Vagina (tissue), 2 donors: Measurements from ENCODE around the gene CLCF1. TPM values are rescaled to one million over a fixed set of nuclear protein-coding genes. Genes with fewer than 3 reads are reported as not detected.

Experiments used
- DNase-seq, 2 donors: peaks; one replicate each; pipeline ENCODE4 v3.0.0-alpha.2; 2017; ENCODE audit errors: extremely low spot score in 2 of 2
- H3K27ac ChIP-seq: fragments of 200-600 bp; sonication (generic); one replicate; pipeline ENCODE4 v1.5.1; 2019
- H3K27me3 ChIP-seq: fragments of 200-600 bp; sonication (generic); one replicate; pipeline ENCODE4 v1.5.1; 2019
- H3K36me3 ChIP-seq, 2 donors: fragments of 200-600 bp; sonication (generic); one replicate each; pipeline ENCODE4 v1.5.1; 2017 to 2019
- H3K4me1 ChIP-seq: fragments of 200-600 bp; sonication (generic); one replicate; pipeline ENCODE4 v1.5.1; 2019
- H3K4me3 ChIP-seq, 2 donors: fragments of 200-600 bp; sonication (generic); 1 replicate in 1 of 2; 2 replicates in 1 of 2; pipeline ENCODE4 v1.5.1; 2016 to 2019
- H3K9me3 ChIP-seq: fragments of 200-600 bp; sonication (generic); one replicate; pipeline ENCODE4 v1.5.1; 2019
- CTCF ChIP-seq, 3 experiments: fragments of 450-650 bp in 2 of 3; fragments of 200-600 bp in 1 of 3; sonication (generic) in 1 of 3; IDR thresholded peaks; one replicate each; pipeline ENCODE4 v1.5.1; 2017 to 2019; ENCODE audit warnings: antibody characterized with exemption in 3 of 3, mild to moderate bottlenecking in 2 of 3, moderate library complexity in 2 of 3
- POLR2A ChIP-seq, 2 donors: fragments of 450-650 bp; IDR thresholded peaks; one replicate each; pipeline ENCODE4 v1.6.1; 2017; ENCODE audit warnings: antibody characterized with exemption in 2 of 2, mild to moderate bottlenecking in 2 of 2, moderate library complexity in 2 of 2
- POLR2AphosphoS5 ChIP-seq, 2 donors: sonication (generic); formaldehyde crosslinking; IDR thresholded peaks; one replicate each; pipeline ENCODE4 v1.9.0; 2017; ENCODE audit warnings: antibody characterized with exemption in 2 of 2, mild to moderate bottlenecking in 2 of 2, low read depth in 1 of 2; ENCODE audit not compliant: insufficient read depth in 1 of 2
- intact Hi-C: fragments of 100-400 bp; cut with DNase I; formaldehyde crosslinking; loops from one replicate; pipeline ENCODE4 v1.15.1; 2023
- total RNA-seq: library from RNA; depleted of rRNA; stranded (reverse); fragments of >200 nt; gene quantifications from one replicate; pipeline ENCODE4 v1.2.3, GENCODE V29; 2016

Gene CLCF1
- total RNA-seq, 1 donor from 2014 or later = 20.6 TPM

- DNase-seq = no peak
- H3K4me3 ChIP-seq = no peak overlapping the region
- H3K9me3 ChIP-seq = no peaks in the 10 kb centered on the region
- H3K27ac ChIP-seq = peak overlapping the region; percentile 98
- no peaks in the 10 kb centered on the region for H3K36me3 ChIP-seq
- intact Hi-C loops = no loop called here
- TF ChIP-seq POLR2A (IDR thresholded peaks at IDR 0.05) (no peak), POLR2AphosphoS5 (IDR thresholded peaks at IDR 0.05; ENCODE audit: insufficient read depth in 1 of 2, low read depth in 1 of 2) (no peak), CTCF (IDR thresholded peaks at IDR 0.05) (no peak)
- H3K27me3 ChIP-seq = no peaks in the 10 kb centered on the region
- H3K4me1 ChIP-seq = peaks cover 61% of the 10 kb centered on the region
Observed at GRCh38 chr11:67376063-67376820, 2.8 kb upstream of the CLCF1 start.

DNA sequence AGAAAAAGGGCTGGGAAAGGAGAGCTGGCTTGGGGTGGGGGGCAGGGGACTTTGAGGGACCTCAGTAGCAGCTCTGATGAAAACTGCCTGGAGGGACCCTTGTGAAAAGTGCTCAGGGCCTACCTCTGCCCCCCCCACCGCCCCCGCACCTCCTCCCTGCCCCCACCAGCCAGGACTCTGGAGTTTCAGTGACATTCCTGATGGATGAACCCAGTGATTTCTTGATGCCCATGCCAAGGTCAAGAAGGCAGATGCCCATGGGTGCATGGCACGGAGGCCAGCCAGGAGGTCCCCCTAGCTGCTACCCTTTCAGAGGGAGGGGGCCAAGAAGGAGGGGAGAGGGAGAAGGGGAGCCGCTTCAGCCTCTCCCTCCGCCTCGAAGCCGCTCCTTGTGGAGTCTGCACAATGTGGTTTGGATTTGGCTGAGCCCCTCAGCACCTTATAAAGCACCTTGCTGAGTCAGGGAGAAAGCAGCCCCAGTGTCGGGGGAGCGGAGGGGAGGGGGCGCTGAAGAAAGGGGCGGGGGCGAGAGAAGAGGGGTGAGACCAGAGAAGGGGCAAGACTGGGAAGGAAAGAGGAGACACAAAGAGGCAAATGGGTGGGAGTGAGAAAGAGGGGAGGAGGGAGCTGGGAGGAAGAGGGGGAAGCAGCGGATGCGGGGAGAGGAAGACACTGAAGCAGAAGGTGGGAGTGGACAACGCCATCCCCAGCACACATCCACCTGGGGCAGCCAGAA lies 2.1 kb upstream of the CLCF1 start:
- no peak for TF ChIP-seq POLR2A (IDR thresholded peaks at IDR 0.05)
- TF ChIP-seq POLR2AphosphoS5 (IDR thresholded peaks at IDR 0.05; ENCODE audit: insufficient read depth in 1 of 2, low read depth in 1 of 2) = no peak
- TF ChIP-seq CTCF (IDR thresholded peaks at IDR 0.05) = no peak
- Histone ChIP-seq H3K36me3 (no peaks in the 10 kb centered on the region), H3K27ac (peak overlapping the region; percentile 98), H3K9me3 (no peaks in the 10 kb centered on the region), H3K4me3 (no peak overlapping the region), H3K27me3 (no peaks in the 10 kb centered on the region), H3K4me1 (peaks cover 64% of the 10 kb centered on the region)
- no peak for DNase-seq
- intact Hi-C loops = no loop called here

GRCh38 chr11:67374571-67375281 lies 1.3 kb upstream of the CLCF1 start:
- no peak for DNase-seq
- Histone ChIP-seq H3K4me1 (peaks cover 67% of the 10 kb centered on the region), H3K36me3 (no peaks in the 10 kb centered on the region), H3K9me3 (no peaks in the 10 kb centered on the region), H3K4me3 (peak overlapping the region; percentile 63 to 81), H3K27ac (peak overlapping the region; percentile 98), H3K27me3 (no peaks in the 10 kb centered on the region)
- TF ChIP-seq POLR2AphosphoS5 (IDR thresholded peaks at IDR 0.05; ENCODE audit: insufficient read depth in 1 of 2, low read depth in 1 of 2) = no peak
- TF ChIP-seq POLR2A (IDR thresholded peaks at IDR 0.05) = no peak
- no peak for TF ChIP-seq CTCF (IDR thresholded peaks at IDR 0.05)
- intact Hi-C loops = no loop called here

DNA sequence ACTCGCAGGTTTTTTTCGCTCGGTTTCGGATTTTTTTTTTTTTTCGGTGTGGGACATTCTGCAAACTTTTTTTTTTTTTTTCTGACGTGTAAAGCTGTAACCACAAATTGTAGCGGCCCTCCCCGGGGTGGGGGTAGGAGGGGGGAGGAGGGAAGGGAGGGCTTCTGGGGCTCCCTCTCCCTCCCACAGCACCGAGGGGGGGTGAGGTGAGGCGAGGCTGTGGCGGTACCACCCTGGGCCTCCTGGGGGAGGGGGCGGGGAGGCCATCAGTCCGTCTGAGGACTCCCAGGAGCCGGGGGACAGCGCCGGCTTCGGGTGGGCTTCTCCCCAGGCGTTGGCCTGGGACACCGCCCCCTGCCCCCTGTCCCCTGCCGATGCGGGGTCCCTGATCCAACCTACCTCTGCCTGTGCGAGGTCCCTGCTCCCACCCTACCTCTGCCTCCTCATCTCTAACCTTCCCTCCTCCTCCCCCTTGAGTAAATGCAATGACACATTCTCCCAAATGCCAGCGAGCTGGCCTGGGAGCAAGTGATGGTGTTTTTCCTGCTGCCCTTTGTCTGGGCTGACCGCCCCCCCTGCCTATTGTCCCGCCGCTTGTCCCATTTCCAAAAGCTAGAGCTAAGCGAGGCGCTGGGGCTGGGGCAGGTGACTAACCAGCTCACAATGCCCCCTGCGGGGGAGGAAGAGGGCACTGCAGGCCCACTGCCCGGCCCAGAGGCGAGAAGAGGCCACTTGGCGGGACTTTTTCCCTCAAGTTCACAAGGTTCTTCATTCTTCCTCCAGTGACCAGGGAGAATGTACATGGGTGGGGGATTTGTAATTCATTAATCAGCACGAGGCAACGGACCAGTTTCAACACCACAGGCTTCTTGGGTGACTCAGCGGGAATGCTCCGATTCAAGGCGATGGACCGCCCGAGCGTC lies 511 bp upstream of the CLCF1 start:
- no peak for TF ChIP-seq POLR2A (IDR thresholded peaks at IDR 0.05)
- TF ChIP-seq CTCF (IDR thresholded peaks at IDR 0.05) = no peak
- peak; percentile 75 to 93 for TF ChIP-seq POLR2AphosphoS5 (IDR thresholded peaks at IDR 0.05; ENCODE audit: insufficient read depth in 1 of 2, low read depth in 1 of 2)
- no peaks in the 10 kb centered on the region for H3K27me3 ChIP-seq
- intact Hi-C loops = loop anchor here (1.0 kb wide), 1 partner anchor 20 kb away; no protein-coding TSS in a partner anchor
- H3K36me3 ChIP-seq = no peaks in the 10 kb centered on the region
- H3K9me3 ChIP-seq = no peaks in the 10 kb centered on the region
- H3K27ac ChIP-seq = peak overlapping the region; percentile 98
- peaks cover 67% of the 10 kb centered on the region for H3K4me1 ChIP-seq
- peak overlapping the region; percentile 63 to 81 for H3K4me3 ChIP-seq
- DNase-seq = no peak
